HL-60 (cell line): ENCODE data around the gene PPP1R1B.

ENCODE experiments used
- DNase-seq, 2 experiments: peaks; one replicate each; pipeline ENCODE4 v3.0.0-alpha.2; 2010 to 2020; ENCODE audit warnings: low read depth in 1 of 2, low spot score in 1 of 2
- H3K27ac ChIP-seq: fragments of 250-450 bp; sonication (Bioruptor Pico); replicated peaks from 2 replicates; pipeline ENCODE4 v1.5.1; 2020; ENCODE audit warnings: mild to moderate bottlenecking, moderate library complexity
- H3K27me3 ChIP-seq: fragments of 250-450 bp; sonication (Bioruptor Pico); 2 replicates; pipeline ENCODE4 v1.5.1; 2021; ENCODE audit warnings: mild to moderate bottlenecking, moderate library complexity; ENCODE audit not compliant: insufficient read depth, poor library complexity, severe bottlenecking
- H3K4me3 ChIP-seq: replicated peaks from 2 replicates; pipeline ENCODE4 v1.5.1; 2011; ENCODE audit warnings: mild to moderate bottlenecking, control low read depth, low read length; ENCODE audit not compliant: insufficient read depth
- GABPA ChIP-seq: IDR thresholded peaks from 2 replicates; pipeline ENCODE4 v1.6.1; 2012; ENCODE audit warnings: low read depth
- POLR2AphosphoS5 ChIP-seq: IDR thresholded peaks from 2 replicates; pipeline ENCODE4 v1.6.1; 2012; ENCODE audit warnings: low read depth
- REST ChIP-seq: IDR thresholded peaks from 2 replicates; pipeline ENCODE4 v1.6.1; 2012; ENCODE audit warnings: low read depth; ENCODE audit not compliant: insufficient replicate concordance
- SPI1 ChIP-seq: IDR thresholded peaks from 2 replicates; pipeline ENCODE4 v1.6.1; 2012; ENCODE audit warnings: low read depth, mild to moderate bottlenecking, borderline replicate concordance
- TF ChIP-seq, protein P1 (sequence below): IDR thresholded peaks from one replicate; pipeline ENCODE4 v1.5.1; 2011; ENCODE audit warnings: low read length, control low read depth, inconsistent platforms; ENCODE audit not compliant: insufficient read depth

The PPP1R1B gene

GRCh38 chr17:39648616-39649366, 22.0 kb downstream of the PPP1R1B start:
- peak in 1 of 2 experiments; percentile 50 for DNase-seq
- H3K27me3 ChIP-seq, result no peaks in the 10 kb centered on the region
- H3K27ac ChIP-seq, result no peak overlapping the region
- TF ChIP-seq GABPA, result no peak
- peak; percentile 57 for TF ChIP-seq POLR2AphosphoS5
- TF ChIP-seq REST, result no peak
- peak; percentile 8; the same call in 1 of the 2 replicates for TF ChIP-seq SPI1
- H3K4me3 ChIP-seq, result no peak overlapping the region

- DNase-seq, result no peak
- TF ChIP-seq SPI1 (no peak), REST (no peak), POLR2AphosphoS5 (no peak)
- TF ChIP-seq, protein P1, sequence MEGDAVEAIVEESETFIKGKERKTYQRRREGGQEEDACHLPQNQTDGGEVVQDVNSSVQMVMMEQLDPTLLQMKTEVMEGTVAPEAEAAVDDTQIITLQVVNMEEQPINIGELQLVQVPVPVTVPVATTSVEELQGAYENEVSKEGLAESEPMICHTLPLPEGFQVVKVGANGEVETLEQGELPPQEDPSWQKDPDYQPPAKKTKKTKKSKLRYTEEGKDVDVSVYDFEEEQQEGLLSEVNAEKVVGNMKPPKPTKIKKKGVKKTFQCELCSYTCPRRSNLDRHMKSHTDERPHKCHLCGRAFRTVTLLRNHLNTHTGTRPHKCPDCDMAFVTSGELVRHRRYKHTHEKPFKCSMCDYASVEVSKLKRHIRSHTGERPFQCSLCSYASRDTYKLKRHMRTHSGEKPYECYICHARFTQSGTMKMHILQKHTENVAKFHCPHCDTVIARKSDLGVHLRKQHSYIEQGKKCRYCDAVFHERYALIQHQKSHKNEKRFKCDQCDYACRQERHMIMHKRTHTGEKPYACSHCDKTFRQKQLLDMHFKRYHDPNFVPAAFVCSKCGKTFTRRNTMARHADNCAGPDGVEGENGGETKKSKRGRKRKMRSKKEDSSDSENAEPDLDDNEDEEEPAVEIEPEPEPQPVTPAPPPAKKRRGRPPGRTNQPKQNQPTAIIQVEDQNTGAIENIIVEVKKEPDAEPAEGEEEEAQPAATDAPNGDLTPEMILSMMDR, result no peak
Observed at GRCh38 chr17:39650121-39650579, 23.4 kb downstream of the PPP1R1B start.

DNA sequence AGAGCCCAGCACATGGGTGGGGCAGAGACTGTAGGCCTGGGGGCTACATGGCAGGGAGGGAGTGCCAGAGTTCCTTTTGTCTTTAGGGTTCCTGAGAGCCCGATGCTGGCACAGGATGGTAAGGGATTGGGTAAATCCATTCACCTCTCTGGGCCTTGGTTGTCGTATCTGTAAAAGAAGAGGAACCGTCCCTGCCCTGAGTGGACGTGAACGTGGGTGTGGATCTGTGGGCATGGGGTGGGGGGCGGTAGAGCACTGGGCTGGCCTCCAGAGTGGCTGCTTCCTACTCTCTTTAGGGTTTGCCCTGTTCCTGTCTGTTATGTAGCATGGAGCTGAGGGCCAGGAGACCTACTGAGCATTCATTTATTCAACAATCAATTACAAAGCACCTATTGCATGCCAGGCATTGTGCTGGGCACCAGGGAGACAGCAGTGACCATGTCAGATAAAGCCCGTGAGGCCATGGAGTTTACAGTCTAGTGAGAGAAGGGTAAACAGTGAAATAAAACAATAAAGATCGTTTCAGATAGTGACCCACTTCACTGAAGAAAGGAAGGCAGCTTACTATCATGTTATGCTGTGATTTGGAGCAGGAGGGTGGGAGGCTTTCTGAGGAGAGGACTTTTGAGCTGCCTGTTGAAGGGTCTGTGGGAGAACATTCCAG, 25.3 kb downstream of the PPP1R1B start:
- TF ChIP-seq SPI1 (no peak), POLR2AphosphoS5 (no peak), GABPA (no peak), REST (no peak)
- TF ChIP-seq, protein P1, result no peak
- no peaks in the 10 kb centered on the region for H3K27me3 ChIP-seq
- no peak overlapping the region for H3K4me3 ChIP-seq
- no peak overlapping the region for H3K27ac ChIP-seq
- DNase-seq, result no peak

More at GRCh38 chr17:39650121-39650579, 23.4 kb downstream of the PPP1R1B start:
- no peak overlapping the region for H3K27ac ChIP-seq
- no peak overlapping the region for H3K4me3 ChIP-seq
- no peaks in the 10 kb centered on the region for H3K27me3 ChIP-seq
